G401.6 (cell line): ENCODE results near the gene ANKRD13D.

Experiments
- FAIRE-seq: peaks from 2 replicates; lab custom pipeline; 2012; peaks lifted over from hg19 to GRCh38; lab: Jason Lieb, UNC

ANKRD13D gene

GRCh38 chr11:67320011-67320410, 30.9 kb downstream of the ANKRD13D start:
- FAIRE-seq = no peak

- FAIRE-seq = no peak
These were observed 31.6 kb downstream of the ANKRD13D start for GRCh38 chr11:67320691-67321090.

- no peak for FAIRE-seq
These were observed 32.3 kb downstream of the ANKRD13D start for GRCh38 chr11:67321313-67321871.

GRCh38 chr11:67322049-67322448, 32.9 kb downstream of the ANKRD13D start:
- FAIRE-seq = no peak

- FAIRE-seq = no peak
These were observed 34.4 kb downstream of the ANKRD13D start for GRCh38 chr11:67323526-67323925.

GRCh38 chr11:67332081-67332691, 43.1 kb downstream of the ANKRD13D start:
- no peak for FAIRE-seq

- FAIRE-seq = no peak
These were observed 48.2 kb downstream of the ANKRD13D start for GRCh38 chr11:67337257-67337656.

GRCh38 chr11:67344264-67344663, 55.2 kb downstream of the ANKRD13D start:
- no peak for FAIRE-seq

GRCh38 chr11:67345247-67345919, 56.3 kb downstream of the ANKRD13D start:
- FAIRE-seq = no peak

GRCh38 chr11:67345920-67346819, 57.1 kb downstream of the ANKRD13D start:
- FAIRE-seq = peak; percentile 78

- FAIRE-seq = no peak
These were observed 59.1 kb downstream of the ANKRD13D start for GRCh38 chr11:67347964-67348749.

GRCh38 chr11:67349036-67349435, 59.9 kb downstream of the ANKRD13D start:
- no peak for FAIRE-seq

- FAIRE-seq = no peak
These were observed 60.4 kb downstream of the ANKRD13D start for GRCh38 chr11:67349457-67349856.

GRCh38 chr11:67349928-67350465, 60.9 kb downstream of the ANKRD13D start:
- no peak for FAIRE-seq

GRCh38 chr11:67351275-67352005, 62.3 kb downstream of the ANKRD13D start:
- FAIRE-seq = no peak
